ENCODE results near the gene VIPAS39. TPM values are rescaled to one million over a fixed set of nuclear protein-coding genes. Genes with fewer than 3 reads are reported as not detected.

Gene VIPAS39
- total and polyA plus RNA-seq, 9 of the 15 experiments (the other 6 are each of a cell fraction or from before 2014, with no cell fraction given): 5.7 to 25.6 (median 9.9) TPM

DNA sequence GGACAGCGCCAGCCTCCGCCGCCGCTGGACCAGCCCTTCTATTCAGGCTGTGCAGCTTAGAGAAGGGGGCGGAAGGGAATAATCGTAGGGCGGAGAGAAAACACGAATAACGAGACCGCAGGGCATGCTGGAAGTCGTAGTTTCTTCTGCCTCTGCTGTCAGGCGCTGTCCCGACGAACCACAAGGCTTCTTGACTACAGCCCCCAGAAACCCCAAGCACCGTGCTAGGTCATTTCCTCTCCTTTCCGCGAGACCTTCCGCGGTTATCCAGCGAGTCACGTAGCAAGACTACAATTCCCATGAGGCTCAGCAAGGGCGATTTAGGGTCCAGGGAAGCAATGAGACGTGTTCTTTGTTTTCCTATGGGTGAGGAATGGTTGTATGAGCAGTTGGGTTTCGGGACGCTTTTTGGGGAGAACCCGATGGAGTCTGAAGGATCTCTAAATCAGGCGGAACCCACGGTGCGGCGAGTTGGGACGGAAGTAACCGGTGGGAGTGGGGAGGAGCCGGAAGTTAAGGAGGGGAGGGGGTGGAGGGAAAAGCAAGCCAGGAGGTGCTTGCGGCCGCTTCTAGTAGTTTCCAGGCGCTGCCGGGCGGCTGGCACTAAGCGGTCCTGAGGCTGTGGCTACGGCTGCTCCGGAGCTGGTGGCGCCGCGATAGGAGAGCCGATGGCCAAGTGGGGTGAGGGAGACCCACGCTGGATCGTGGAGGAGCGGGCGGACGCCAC lies at the start of gene VIPAS39, which contains the start of gene AHSA1 (continued):
- TF ChIP-seq MGA (IDR thresholded peaks at IDR 0.05) (no peak), HEY1 (CRISPR knock-in tag; IDR thresholded peaks at IDR 0.05; ENCODE audit: borderline replicate concordance) (0 out of 2 replicates have a peak, but pooled peaks have one; percentile 9), POLR2G (IDR thresholded peaks at IDR 0.05; ENCODE audit: low read depth, low read length) (peak; percentile 90), ZNF282 (CRISPR knock-in tag; IDR thresholded peaks at IDR 0.05) (no peak), FUS (optimal IDR thresholded peaks at IDR 0.05; ENCODE audit: low read depth, low read length) (no peak), NFYB (IDR thresholded peaks at IDR 0.05; ENCODE audit: extremely low read depth, insufficient read length) (no peak), GTF2E2 (tag; IDR thresholded peaks at IDR 0.05) (no peak), MBD1 (CRISPR knock-in tag; IDR thresholded peaks at IDR 0.05) (no peak), NEUROD1 (IDR thresholded peaks at IDR 0.05; ENCODE audit: borderline replicate concordance, low read depth, low read length, partially characterized antibody) (no peak), ZNF197 (CRISPR knock-in tag; IDR thresholded peaks at IDR 0.05; ENCODE audit: low read depth) (no peak), JUNB (CRISPR knock-in tag; conservative IDR thresholded peaks at IDR 0.05) (no peak)
- TF ChIP-seq, protein P1, sequence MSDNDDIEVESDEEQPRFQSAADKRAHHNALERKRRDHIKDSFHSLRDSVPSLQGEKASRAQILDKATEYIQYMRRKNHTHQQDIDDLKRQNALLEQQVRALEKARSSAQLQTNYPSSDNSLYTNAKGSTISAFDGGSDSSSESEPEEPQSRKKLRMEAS (CRISPR knock-in tag; IDR thresholded peaks at IDR 0.05): 0 out of 2 replicates have a peak, but pooled peaks have one; percentile 39
